Astrocyte (in vitro differentiated cells and primary cell): Measurements from ENCODE around the gene GGTA1.

Experiments used
- EZH2 ChIP-seq: IDR thresholded peaks from 2 replicates; pipeline ENCODE4 v1.6.1; 2012; ENCODE audit warnings: mild to moderate bottlenecking, low read length, inconsistent platforms; ENCODE audit not compliant: insufficient read depth
- TF ChIP-seq, protein P1 (sequence below): IDR thresholded peaks from 2 replicates; pipeline ENCODE4 v1.5.1; 2011; ENCODE audit warnings: low read depth, mild to moderate bottlenecking, inconsistent platforms, low read length, moderate library complexity; ENCODE audit not compliant: insufficient read depth

GRCh38 chr9:121518634-121519033 is 19.0 kb upstream of the GGTA1 start:
- TF ChIP-seq, protein P1, sequence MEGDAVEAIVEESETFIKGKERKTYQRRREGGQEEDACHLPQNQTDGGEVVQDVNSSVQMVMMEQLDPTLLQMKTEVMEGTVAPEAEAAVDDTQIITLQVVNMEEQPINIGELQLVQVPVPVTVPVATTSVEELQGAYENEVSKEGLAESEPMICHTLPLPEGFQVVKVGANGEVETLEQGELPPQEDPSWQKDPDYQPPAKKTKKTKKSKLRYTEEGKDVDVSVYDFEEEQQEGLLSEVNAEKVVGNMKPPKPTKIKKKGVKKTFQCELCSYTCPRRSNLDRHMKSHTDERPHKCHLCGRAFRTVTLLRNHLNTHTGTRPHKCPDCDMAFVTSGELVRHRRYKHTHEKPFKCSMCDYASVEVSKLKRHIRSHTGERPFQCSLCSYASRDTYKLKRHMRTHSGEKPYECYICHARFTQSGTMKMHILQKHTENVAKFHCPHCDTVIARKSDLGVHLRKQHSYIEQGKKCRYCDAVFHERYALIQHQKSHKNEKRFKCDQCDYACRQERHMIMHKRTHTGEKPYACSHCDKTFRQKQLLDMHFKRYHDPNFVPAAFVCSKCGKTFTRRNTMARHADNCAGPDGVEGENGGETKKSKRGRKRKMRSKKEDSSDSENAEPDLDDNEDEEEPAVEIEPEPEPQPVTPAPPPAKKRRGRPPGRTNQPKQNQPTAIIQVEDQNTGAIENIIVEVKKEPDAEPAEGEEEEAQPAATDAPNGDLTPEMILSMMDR, result no peak
- no peak for TF ChIP-seq EZH2
